GM10266 (cell line): Measurements from ENCODE around the gene ERICH4.

ENCODE experiments used
- DNase-seq: peaks from one replicate; pipeline ENCODE4 v3.0.0; 2012; ENCODE audit errors: extremely low spot score
- TF ChIP-seq, protein P1 (sequence below): IDR thresholded peaks from 2 replicates; pipeline ENCODE4 v1.5.1; 2012; ENCODE audit warnings: mild to moderate bottlenecking, low read depth; ENCODE audit not compliant: control insufficient read depth, insufficient read depth; ENCODE audit errors: missing control alignments

Gene ERICH4

DNA sequence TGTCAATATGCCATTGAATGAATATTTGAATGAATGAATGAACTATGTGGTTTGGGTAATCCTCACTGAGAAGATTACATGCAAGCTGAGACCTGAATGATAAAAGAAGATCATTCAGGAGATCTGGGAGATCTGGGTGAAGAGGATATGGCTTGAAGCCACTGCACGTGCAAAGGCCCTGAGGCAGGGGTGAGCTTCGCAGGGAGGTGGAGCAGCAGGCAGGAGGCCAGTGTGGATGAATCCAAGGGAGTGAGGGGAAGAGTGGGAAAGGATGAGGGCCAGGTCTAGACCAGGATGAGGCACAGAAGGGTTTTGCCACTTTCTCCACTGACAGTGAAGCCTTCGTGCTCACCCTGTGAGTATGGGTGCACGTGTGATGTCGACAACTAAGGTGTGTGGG, 49.9 kb downstream of the ERICH4 start:
- DNase-seq, result no peak
- TF ChIP-seq, protein P1, sequence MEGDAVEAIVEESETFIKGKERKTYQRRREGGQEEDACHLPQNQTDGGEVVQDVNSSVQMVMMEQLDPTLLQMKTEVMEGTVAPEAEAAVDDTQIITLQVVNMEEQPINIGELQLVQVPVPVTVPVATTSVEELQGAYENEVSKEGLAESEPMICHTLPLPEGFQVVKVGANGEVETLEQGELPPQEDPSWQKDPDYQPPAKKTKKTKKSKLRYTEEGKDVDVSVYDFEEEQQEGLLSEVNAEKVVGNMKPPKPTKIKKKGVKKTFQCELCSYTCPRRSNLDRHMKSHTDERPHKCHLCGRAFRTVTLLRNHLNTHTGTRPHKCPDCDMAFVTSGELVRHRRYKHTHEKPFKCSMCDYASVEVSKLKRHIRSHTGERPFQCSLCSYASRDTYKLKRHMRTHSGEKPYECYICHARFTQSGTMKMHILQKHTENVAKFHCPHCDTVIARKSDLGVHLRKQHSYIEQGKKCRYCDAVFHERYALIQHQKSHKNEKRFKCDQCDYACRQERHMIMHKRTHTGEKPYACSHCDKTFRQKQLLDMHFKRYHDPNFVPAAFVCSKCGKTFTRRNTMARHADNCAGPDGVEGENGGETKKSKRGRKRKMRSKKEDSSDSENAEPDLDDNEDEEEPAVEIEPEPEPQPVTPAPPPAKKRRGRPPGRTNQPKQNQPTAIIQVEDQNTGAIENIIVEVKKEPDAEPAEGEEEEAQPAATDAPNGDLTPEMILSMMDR, result no peak
